ENCODE data around the gene LBHD2. TPM values are rescaled to one million over a fixed set of nuclear protein-coding genes. Genes with fewer than 3 reads are reported as not detected.
A peak's percentile ranks its signal among the peaks of the same experiment; 100 is the strongest.

Gene LBHD2
- total RNA-seq, 1 experiment from 2014 or later = not detected

DNA sequence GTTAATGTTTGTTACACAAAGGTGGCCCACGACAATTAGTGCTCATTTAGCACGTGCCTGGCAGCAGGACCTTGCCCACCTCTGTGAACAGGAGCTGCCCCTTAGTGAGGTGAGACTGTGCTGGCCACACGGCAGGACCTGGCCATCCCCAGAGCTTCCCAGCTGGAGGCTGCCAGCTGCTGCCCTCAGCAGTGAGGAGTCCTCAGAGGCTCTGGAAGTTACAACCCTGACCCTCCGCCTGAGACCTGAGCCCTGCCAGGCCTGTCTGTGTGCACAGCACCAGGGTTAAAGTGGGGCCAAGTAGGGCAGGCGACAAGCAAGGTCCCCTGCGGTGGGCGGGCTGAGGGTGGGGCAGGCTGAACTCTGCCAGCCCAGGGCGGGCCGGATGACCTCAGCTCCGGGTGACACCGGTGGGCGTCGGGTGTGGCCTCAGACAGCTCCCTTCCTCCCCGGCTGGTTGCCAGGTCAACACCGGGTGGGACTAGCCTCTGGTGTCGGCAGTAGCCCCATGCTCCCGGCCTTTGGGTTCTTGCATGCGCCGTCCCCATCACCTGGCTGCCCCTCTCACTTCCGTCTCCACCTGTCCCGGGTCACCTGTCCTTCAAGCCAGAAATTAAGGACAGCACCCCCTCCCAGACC, 9.2 kb upstream of the LBHD2 start:
- CTCF ChIA-PET = interaction anchor here (0.6 to 1.4 kb wide), 3 partner anchors 9 to 30 kb away, joined by 3 to 9 read pairs (median 6); no protein-coding TSS in a partner anchor
- TF ChIP-seq TCF7L2 (IDR thresholded peaks at IDR 0.05; ENCODE audit: low read depth, low read length) (no peak), SIN3A (IDR thresholded peaks at IDR 0.05; ENCODE audit: borderline replicate concordance, insufficient read depth, low read depth, low read length) (no peak), POLR2AphosphoS5 (IDR thresholded peaks at IDR 0.05; ENCODE audit: low read depth, low read length) (no peak)
- TF ChIP-seq, protein P1, sequence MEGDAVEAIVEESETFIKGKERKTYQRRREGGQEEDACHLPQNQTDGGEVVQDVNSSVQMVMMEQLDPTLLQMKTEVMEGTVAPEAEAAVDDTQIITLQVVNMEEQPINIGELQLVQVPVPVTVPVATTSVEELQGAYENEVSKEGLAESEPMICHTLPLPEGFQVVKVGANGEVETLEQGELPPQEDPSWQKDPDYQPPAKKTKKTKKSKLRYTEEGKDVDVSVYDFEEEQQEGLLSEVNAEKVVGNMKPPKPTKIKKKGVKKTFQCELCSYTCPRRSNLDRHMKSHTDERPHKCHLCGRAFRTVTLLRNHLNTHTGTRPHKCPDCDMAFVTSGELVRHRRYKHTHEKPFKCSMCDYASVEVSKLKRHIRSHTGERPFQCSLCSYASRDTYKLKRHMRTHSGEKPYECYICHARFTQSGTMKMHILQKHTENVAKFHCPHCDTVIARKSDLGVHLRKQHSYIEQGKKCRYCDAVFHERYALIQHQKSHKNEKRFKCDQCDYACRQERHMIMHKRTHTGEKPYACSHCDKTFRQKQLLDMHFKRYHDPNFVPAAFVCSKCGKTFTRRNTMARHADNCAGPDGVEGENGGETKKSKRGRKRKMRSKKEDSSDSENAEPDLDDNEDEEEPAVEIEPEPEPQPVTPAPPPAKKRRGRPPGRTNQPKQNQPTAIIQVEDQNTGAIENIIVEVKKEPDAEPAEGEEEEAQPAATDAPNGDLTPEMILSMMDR (IDR thresholded peaks at IDR 0.05) = no peak
- TF ChIP-seq, protein P2, sequence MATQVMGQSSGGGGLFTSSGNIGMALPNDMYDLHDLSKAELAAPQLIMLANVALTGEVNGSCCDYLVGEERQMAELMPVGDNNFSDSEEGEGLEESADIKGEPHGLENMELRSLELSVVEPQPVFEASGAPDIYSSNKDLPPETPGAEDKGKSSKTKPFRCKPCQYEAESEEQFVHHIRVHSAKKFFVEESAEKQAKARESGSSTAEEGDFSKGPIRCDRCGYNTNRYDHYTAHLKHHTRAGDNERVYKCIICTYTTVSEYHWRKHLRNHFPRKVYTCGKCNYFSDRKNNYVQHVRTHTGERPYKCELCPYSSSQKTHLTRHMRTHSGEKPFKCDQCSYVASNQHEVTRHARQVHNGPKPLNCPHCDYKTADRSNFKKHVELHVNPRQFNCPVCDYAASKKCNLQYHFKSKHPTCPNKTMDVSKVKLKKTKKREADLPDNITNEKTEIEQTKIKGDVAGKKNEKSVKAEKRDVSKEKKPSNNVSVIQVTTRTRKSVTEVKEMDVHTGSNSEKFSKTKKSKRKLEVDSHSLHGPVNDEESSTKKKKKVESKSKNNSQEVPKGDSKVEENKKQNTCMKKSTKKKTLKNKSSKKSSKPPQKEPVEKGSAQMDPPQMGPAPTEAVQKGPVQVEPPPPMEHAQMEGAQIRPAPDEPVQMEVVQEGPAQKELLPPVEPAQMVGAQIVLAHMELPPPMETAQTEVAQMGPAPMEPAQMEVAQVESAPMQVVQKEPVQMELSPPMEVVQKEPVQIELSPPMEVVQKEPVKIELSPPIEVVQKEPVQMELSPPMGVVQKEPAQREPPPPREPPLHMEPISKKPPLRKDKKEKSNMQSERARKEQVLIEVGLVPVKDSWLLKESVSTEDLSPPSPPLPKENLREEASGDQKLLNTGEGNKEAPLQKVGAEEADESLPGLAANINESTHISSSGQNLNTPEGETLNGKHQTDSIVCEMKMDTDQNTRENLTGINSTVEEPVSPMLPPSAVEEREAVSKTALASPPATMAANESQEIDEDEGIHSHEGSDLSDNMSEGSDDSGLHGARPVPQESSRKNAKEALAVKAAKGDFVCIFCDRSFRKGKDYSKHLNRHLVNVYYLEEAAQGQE (IDR thresholded peaks at IDR 0.05; ENCODE audit: insufficient read depth in 1 of 2, low read depth in 2 of 2, low read length in 1 of 2) = no peak
- POLR2A ChIA-PET = interaction anchor here (0.5 to 0.7 kb wide), 2 partner anchors 204 to 1606 kb away, joined by 3 to 4 read pairs; no protein-coding TSS in a partner anchor
- in situ Hi-C loops (cut with HindIII; ENCODE audit: low pct_unique_long_range_greater_than_20kb, low sequenced_read_pairs) = no loop called here
- DNase-seq (ENCODE audit: low read depth, low spot score) (no peak), ATAC-seq (peak; percentile 11; the same call in 1 of the 2 replicates)
- H3K36me3 ChIP-seq (ENCODE audit: control insufficient read depth, insufficient read depth, low read length) = no peaks in the 10 kb centered on the region
- BruUV-seq (replicated peaks) = no TSS peak
- H3K4me3 ChIP-seq (ENCODE audit: low read depth in 2 of 2, low read length in 2 of 2) = peak overlapping the region; percentile 37 to 51
- H3K9me3 ChIP-seq (ENCODE audit: control insufficient read depth, insufficient read depth, low read depth, low read length) = no peaks in the 10 kb centered on the region
- intact Hi-C loops (cut with micrococcal nuclease; ENCODE audit: unreplicated experiment) = loop anchor here (2.0 to 10.0 kb wide), 2 partner anchors 110 to 218 kb away; no protein-coding TSS in a partner anchor
- no peak overlapping the region; the same call in 1 of the 2 replicates for H3K27ac ChIP-seq (ENCODE audit: low read length)
- H3K27me3 ChIP-seq (ENCODE audit: control insufficient read depth, insufficient read depth, low read length) = no peaks in the 10 kb centered on the region
- H3K4me1 ChIP-seq (ENCODE audit: control insufficient read depth, insufficient read depth, low read length) = peaks cover 19% of the 10 kb centered on the region

DNA sequence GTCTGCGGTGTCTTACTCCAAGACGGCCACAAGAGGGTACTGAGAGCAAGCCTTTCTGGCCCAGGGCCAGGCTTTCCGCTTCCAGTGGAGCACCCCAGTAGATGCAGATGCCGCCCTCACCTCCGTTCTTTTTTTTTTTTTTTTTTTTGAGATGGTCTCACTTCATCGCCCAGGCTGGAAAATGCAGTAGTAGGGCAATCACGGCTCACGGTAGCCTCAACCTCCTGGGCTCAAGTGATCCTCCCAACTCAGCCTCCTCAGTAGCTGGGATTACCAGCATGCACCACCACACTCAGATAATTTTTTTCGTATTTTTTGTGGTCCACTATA, 5.6 kb upstream of the LBHD2 start:
- in situ Hi-C loops (cut with HindIII; ENCODE audit: low pct_unique_long_range_greater_than_20kb, low sequenced_read_pairs) (no loop called here), intact Hi-C loops (cut with micrococcal nuclease; ENCODE audit: unreplicated experiment) (loop anchor here (10.0 kb wide), 1 partner anchor 106 kb away; no protein-coding TSS in a partner anchor)
- Histone ChIP-seq H3K4me3 (ENCODE audit: low read depth in 2 of 2, low read length in 2 of 2) (no peak overlapping the region), H3K4me1 (ENCODE audit: control insufficient read depth, insufficient read depth, low read length) (peaks cover 10% of the 10 kb centered on the region), H3K27ac (ENCODE audit: low read length) (no peak overlapping the region), H3K36me3 (ENCODE audit: control insufficient read depth, insufficient read depth, low read length) (no peaks in the 10 kb centered on the region), H3K9me3 (ENCODE audit: control insufficient read depth, insufficient read depth, low read depth, low read length) (no peaks in the 10 kb centered on the region), H3K27me3 (ENCODE audit: control insufficient read depth, insufficient read depth, low read length) (no peaks in the 10 kb centered on the region)
- CTCF ChIA-PET = interaction anchor here (0.6 kb wide), 1 partner anchor 298 kb away, joined by 8 read pairs; no protein-coding TSS in a partner anchor
- peak; percentile 59 for DNase-seq (ENCODE audit: low read depth, low spot score)
- no peak for TF ChIP-seq POLR2AphosphoS5 (IDR thresholded peaks at IDR 0.05; ENCODE audit: low read depth, low read length)
- TF ChIP-seq, protein P1 (IDR thresholded peaks at IDR 0.05) = peak; percentile 78
- no peak; the same call in 1 of the 2 replicates for ATAC-seq
- POLR2A ChIA-PET = interaction anchor here (1.0 kb wide), 1 partner anchor 22 kb away, joined by 12 read pairs; no protein-coding TSS in a partner anchor
- BruUV-seq (replicated peaks) = no TSS peak

Measured in Panc1 (cell line).